HepG2 (cell line): Measurements from ENCODE around the gene RSPRY1. TPM values are rescaled to one million over a fixed set of nuclear protein-coding genes. Genes with fewer than 3 reads are reported as not detected.

Experiments used
- CHD4 ChIP-seq: fragments of 200-600 bp; sonication (generic); IDR thresholded peaks from 2 replicates; pipeline ENCODE4 v1.7.0; 2017; ENCODE audit warnings: mild to moderate bottlenecking, low read length, borderline replicate concordance
- DR1 ChIP-seq: sonication (generic); formaldehyde crosslinking; IDR thresholded peaks from 2 replicates; pipeline ENCODE4 v1.8.0; 2021; ENCODE audit warnings: mild to moderate bottlenecking, missing genetic modification reagents, inconsistent platforms
- ISL2 ChIP-seq: sonication (generic); formaldehyde crosslinking; IDR thresholded peaks from 2 replicates; pipeline ENCODE4 v1.5.0; 2020; ENCODE audit warnings: missing genetic modification reagents
- KLF15 ChIP-seq: sonication (generic); formaldehyde crosslinking; IDR thresholded peaks from 2 replicates; pipeline ENCODE4 v1.8.1; 2023; ENCODE audit warnings: borderline replicate concordance, mild to moderate bottlenecking, inconsistent platforms, missing genetic modification reagents, mixed read lengths
- KMT2B ChIP-seq: IDR thresholded peaks from 2 replicates; pipeline ENCODE4 v1.6.1; 2016; ENCODE audit warnings: missing genetic modification reagents, missing compliant biosample characterization
- RFXANK ChIP-seq: IDR thresholded peaks from 2 replicates; pipeline ENCODE4 v1.6.1; 2016
- SETDB1 ChIP-seq: sonication (generic); formaldehyde crosslinking; IDR thresholded peaks from 2 replicates; pipeline ENCODE4 v1.5.1; 2020; ENCODE audit warnings: missing genetic modification reagents, mild to moderate bottlenecking, borderline replicate concordance
- TBX2 ChIP-seq: sonication (generic); formaldehyde crosslinking; IDR thresholded peaks from 2 replicates; pipeline ENCODE4 v1.5.0; 2020; ENCODE audit warnings: missing genetic modification reagents, mild to moderate bottlenecking, borderline replicate concordance
- TCF7 ChIP-seq: sonication (generic); IDR thresholded peaks from 2 replicates; pipeline ENCODE4 v1.6.1; 2016; ENCODE audit warnings: antibody characterized with exemption, low read depth
- TGIF2 ChIP-seq: IDR thresholded peaks from 2 replicates; pipeline ENCODE4 v1.6.1; 2016; ENCODE audit warnings: control low read depth, missing compliant biosample characterization
- ZNF790 ChIP-seq: sonication (generic); formaldehyde crosslinking; IDR thresholded peaks from 2 replicates; pipeline ENCODE4 v1.8.0; 2022; ENCODE audit warnings: missing genetic modification reagents, mild to moderate bottlenecking, borderline replicate concordance
- ZNF792 ChIP-seq: IDR thresholded peaks from 2 replicates; pipeline ENCODE4 v1.6.1; 2016
- polyA plus RNA-seq, 8 experiments: library from polyadenylated mRNA; depleted of rRNA in 3 of 8; stranded (reverse) in 7 of 8; unstranded in 1 of 8; fragments of >200 nt; fragmentation: Illumina TruSeq in 4 of 8; extraction: Trizol in 4 of 8; gene quantifications; 2 replicates each; pipeline versions ENCODE4 v1.2.1 to v1.2.3, GENCODE V29; 2011 to 2016; ENCODE audit warnings: low read depth in 4 of 8, missing spikeins in 1 of 8, mixed read lengths in 1 of 8; ENCODE audit not compliant: insufficient read depth in 1 of 8
- total RNA-seq, 5 experiments: library from RNA; depleted of rRNA; stranded (reverse); fragments of >200 nt; fragmentation: Illumina TruSeq; extraction: Trizol; gene quantifications; 2 replicates each; pipeline ENCODE4 v1.2.3, GENCODE V29; 2016; ENCODE audit warnings: low read depth in 1 of 5
- TF ChIP-seq, protein P1 (sequence below): sonication (generic); formaldehyde crosslinking; IDR thresholded peaks from 2 replicates; pipeline ENCODE4 v1.5.0; 2020; ENCODE audit warnings: mild to moderate bottlenecking, missing genetic modification reagents, borderline replicate concordance
- TF ChIP-seq, protein P2 (sequence below): sonication (generic); formaldehyde crosslinking; IDR thresholded peaks from 2 replicates; pipeline ENCODE4 v1.4.0; 2020; ENCODE audit warnings: missing genetic modification reagents
- TF ChIP-seq, protein P3 (sequence below): sonication (generic); formaldehyde crosslinking; IDR thresholded peaks from 2 replicates; pipeline ENCODE4 v1.8.1; 2023; ENCODE audit warnings: mild to moderate bottlenecking, moderate library complexity, missing genetic modification reagents
- TF ChIP-seq, protein P4 (sequence below): sonication (generic); formaldehyde crosslinking; conservative IDR thresholded peaks from 2 replicates; pipeline ENCODE4 v1.5.0; 2020; ENCODE audit warnings: missing genetic modification reagents

Gene RSPRY1
- total and polyA plus RNA-seq, 2 of the 13 experiments (the other 11 are each of a cell fraction or from before 2014, with no cell fraction given): 53.4 to 61.0 TPM

DNA sequence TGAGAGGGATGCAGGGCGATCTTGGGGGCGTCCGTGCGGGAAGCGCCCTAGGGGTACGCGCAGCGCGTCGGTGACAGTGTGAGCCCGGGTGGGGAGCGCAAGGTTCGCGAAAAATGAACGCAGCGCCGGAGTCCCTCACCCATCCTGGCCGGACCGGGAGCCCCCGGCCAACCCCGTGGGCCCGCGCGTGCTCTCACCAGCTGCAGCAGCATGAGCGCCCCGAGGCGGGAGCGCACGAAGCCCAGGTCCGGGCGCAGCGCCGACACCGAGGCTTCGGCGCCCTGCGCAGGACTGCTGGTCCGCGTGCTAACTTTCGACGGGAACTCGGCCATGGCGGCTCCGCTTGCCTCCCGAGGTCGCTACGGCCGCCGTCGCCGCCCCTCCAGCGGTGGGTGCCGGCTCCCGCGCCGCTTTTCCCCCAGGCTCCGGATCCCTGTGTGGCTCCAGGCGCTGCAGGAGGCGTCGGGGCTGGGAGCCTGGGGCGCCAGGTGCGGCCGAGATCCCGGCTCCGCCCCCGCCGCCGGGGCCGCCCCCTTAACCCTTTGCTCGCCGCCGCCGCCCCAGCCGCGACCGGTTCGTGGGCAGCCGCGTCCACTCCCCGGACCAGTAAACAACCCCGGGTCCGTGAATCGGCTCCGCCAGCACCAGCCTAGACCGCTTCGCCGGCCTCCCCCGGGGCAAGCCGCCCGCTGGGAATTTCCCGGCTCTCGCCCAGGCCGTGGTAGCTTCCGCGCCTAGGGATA, 98.3 kb downstream of the RSPRY1 start, which contains the start of gene PLLP (continued):
- TF ChIP-seq, protein P1, sequence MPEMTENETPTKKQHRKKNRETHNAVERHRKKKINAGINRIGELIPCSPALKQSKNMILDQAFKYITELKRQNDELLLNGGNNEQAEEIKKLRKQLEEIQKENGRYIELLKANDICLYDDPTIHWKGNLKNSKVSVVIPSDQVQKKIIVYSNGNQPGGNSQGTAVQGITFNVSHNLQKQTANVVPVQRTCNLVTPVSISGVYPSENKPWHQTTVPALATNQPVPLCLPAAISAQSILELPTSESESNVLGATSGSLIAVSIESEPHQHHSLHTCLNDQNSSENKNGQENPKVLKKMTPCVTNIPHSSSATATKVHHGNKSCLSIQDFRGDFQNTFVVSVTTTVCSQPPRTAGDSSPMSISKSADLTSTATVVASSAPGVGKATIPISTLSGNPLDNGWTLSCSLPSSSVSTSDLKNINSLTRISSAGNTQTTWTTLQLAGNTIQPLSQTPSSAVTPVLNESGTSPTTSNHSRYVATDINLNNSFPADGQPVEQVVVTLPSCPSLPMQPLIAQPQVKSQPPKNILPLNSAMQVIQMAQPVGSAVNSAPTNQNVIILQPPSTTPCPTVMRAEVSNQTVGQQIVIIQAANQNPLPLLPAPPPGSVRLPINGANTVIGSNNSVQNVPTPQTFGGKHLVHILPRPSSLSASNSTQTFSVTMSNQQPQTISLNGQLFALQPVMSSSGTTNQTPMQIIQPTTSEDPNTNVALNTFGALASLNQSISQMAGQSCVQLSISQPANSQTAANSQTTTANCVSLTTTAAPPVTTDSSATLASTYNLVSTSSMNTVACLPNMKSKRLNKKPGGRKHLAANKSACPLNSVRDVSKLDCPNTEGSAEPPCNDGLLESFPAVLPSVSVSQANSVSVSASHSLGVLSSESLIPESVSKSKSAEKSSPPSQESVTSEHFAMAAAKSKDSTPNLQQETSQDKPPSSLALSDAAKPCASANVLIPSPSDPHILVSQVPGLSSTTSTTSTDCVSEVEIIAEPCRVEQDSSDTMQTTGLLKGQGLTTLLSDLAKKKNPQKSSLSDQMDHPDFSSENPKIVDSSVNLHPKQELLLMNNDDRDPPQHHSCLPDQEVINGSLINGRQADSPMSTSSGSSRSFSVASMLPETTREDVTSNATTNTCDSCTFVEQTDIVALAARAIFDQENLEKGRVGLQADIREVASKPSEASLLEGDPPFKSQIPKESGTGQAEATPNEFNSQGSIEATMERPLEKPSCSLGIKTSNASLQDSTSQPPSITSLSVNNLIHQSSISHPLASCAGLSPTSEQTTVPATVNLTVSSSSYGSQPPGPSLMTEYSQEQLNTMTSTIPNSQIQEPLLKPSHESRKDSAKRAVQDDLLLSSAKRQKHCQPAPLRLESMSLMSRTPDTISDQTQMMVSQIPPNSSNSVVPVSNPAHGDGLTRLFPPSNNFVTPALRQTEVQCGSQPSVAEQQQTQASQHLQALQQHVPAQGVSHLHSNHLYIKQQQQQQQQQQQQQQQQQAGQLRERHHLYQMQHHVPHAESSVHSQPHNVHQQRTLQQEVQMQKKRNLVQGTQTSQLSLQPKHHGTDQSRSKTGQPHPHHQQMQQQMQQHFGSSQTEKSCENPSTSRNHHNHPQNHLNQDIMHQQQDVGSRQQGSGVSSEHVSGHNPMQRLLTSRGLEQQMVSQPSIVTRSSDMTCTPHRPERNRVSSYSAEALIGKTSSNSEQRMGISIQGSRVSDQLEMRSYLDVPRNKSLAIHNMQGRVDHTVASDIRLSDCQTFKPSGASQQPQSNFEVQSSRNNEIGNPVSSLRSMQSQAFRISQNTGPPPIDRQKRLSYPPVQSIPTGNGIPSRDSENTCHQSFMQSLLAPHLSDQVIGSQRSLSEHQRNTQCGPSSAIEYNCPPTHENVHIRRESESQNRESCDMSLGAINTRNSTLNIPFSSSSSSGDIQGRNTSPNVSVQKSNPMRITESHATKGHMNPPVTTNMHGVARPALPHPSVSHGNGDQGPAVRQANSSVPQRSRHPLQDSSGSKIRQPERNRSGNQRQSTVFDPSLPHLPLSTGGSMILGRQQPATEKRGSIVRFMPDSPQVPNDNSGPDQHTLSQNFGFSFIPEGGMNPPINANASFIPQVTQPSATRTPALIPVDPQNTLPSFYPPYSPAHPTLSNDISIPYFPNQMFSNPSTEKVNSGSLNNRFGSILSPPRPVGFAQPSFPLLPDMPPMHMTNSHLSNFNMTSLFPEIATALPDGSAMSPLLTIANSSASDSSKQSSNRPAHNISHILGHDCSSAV (CRISPR knock-in tag): peak; percentile 92; the same call in 1 of the 2 replicates
- TF ChIP-seq TBX2 (CRISPR knock-in tag): peak; percentile 96
- TF ChIP-seq, protein P2, sequence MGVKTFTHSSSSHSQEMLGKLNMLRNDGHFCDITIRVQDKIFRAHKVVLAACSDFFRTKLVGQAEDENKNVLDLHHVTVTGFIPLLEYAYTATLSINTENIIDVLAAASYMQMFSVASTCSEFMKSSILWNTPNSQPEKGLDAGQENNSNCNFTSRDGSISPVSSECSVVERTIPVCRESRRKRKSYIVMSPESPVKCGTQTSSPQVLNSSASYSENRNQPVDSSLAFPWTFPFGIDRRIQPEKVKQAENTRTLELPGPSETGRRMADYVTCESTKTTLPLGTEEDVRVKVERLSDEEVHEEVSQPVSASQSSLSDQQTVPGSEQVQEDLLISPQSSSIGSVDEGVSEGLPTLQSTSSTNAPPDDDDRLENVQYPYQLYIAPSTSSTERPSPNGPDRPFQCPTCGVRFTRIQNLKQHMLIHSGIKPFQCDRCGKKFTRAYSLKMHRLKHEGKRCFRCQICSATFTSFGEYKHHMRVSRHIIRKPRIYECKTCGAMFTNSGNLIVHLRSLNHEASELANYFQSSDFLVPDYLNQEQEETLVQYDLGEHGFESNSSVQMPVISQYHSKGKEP (CRISPR knock-in tag): peak; percentile 41; the same call in 1 of the 2 replicates
- TF ChIP-seq TGIF2 (CRISPR knock-in tag): 0 out of 2 replicates have a peak, but pooled peaks have one; percentile 56
- peak; percentile 78; the same call in 1 of the 2 replicates for TF ChIP-seq DR1 (CRISPR knock-in tag)
- 0 out of 2 replicates have a peak, but pooled peaks have one; percentile 24 for TF ChIP-seq RFXANK (CRISPR knock-in tag)
- TF ChIP-seq TCF7: no peak
- 0 out of 2 replicates have a peak, but pooled peaks have one; percentile 92 for TF ChIP-seq CHD4
- TF ChIP-seq KMT2B (CRISPR knock-in tag): peak; percentile 70
- TF ChIP-seq ISL2 (CRISPR knock-in tag): peak; percentile 85
- TF ChIP-seq SETDB1 (CRISPR knock-in tag): no peak
- TF ChIP-seq ZNF790 (CRISPR knock-in tag): peak; percentile 75; the same call in 1 of the 2 replicates
- peak; percentile 81 for TF ChIP-seq KLF15 (CRISPR knock-in tag)
- TF ChIP-seq, protein P3, sequence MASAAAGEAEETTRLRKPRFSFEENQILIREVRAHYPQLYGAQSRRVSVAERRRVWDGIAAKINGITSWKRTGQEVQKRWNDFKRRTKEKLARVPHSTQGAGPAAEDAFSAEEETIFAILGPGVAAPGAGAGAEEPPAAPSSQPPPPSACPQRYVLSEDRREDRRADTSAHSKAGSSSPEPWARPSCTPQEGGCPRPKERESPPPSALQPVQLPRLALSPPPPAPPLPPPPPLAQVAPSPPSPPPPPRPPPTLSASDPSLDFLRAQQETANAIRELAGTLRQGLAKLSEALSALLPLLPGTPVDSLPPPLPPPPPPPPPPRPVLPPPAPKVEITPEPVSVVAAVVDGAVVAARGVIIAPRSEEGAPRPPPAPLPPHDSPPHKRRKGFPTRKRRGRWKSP (CRISPR knock-in tag): peak; percentile 95
- TF ChIP-seq ZNF792 (CRISPR knock-in tag): peak; percentile 68
- TF ChIP-seq, protein P4, sequence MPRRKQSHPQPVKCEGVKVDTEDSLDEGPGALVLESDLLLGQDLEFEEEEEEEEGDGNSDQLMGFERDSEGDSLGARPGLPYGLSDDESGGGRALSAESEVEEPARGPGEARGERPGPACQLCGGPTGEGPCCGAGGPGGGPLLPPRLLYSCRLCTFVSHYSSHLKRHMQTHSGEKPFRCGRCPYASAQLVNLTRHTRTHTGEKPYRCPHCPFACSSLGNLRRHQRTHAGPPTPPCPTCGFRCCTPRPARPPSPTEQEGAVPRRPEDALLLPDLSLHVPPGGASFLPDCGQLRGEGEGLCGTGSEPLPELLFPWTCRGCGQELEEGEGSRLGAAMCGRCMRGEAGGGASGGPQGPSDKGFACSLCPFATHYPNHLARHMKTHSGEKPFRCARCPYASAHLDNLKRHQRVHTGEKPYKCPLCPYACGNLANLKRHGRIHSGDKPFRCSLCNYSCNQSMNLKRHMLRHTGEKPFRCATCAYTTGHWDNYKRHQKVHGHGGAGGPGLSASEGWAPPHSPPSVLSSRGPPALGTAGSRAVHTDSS (CRISPR knock-in tag): no peak; the same call in 1 of the 2 replicates
